Panc1 (cell line): ENCODE results near the gene RCL1. TPM values are rescaled to one million over a fixed set of nuclear protein-coding genes. Genes with fewer than 3 reads are reported as not detected.

Experiments used
- ATAC-seq: fragments of 200-7000 bp; cut with Tn5 transposase; 2 replicates; pipeline ENCODE4 v1.9.1; 2020; ENCODE audit warnings: mild to moderate bottlenecking, moderate library complexity
- BruUV-seq: library from RNA; stranded (reverse); fragments of 400-500 nt; replicated peaks from 2 replicates; lab custom pipeline; 2021; lab: Mats Ljungman, UMichigan
- CTCF ChIA-PET: fragments of 300-600 bp; sonication (Branson Sonifier 250); formaldehyde crosslinking; loops from one replicate; lab custom pipeline; 2022; ENCODE audit warnings: antibody characterized with exemption; lab: Charles Lee
- POLR2A ChIA-PET: fragments of 300-600 bp; sonication (Branson Sonifier 250); formaldehyde crosslinking; loops from one replicate; lab custom pipeline; 2022; ENCODE audit warnings: antibody characterized with exemption; lab: Charles Lee
- DNase-seq: peaks from one replicate; pipeline ENCODE4 v3.0.0-alpha.2; 2010; ENCODE audit warnings: low read depth, low spot score
- H3K27ac ChIP-seq: 2 replicates; pipeline ENCODE4 v1.5.1; 2011; ENCODE audit warnings: mild to moderate bottlenecking, low read length, inconsistent platforms
- H3K27me3 ChIP-seq: fragments of 200-500 bp; sonication (Bioruptor generic); 2 replicates; pipeline ENCODE4 v1.6.0; 2014; ENCODE audit warnings: low read length, inconsistent platforms; ENCODE audit not compliant: control insufficient read depth, insufficient read depth
- H3K36me3 ChIP-seq: fragments of 200-500 bp; sonication (Bioruptor generic); 2 replicates; pipeline ENCODE4 v1.5.1; 2014; ENCODE audit warnings: inconsistent platforms, mild to moderate bottlenecking, low read length, moderate library complexity; ENCODE audit not compliant: control insufficient read depth, insufficient read depth
- H3K4me1 ChIP-seq: 2 replicates; pipeline ENCODE4 v1.5.1; 2011; ENCODE audit warnings: inconsistent platforms, mild to moderate bottlenecking, low read length, moderate library complexity; ENCODE audit not compliant: control insufficient read depth, insufficient read depth
- H3K4me3 ChIP-seq, 2 experiments: 2 replicates each; pipeline ENCODE4 v1.5.1; 2011 to 2012; ENCODE audit warnings: low read depth in 2 of 2, low read length in 2 of 2, mild to moderate bottlenecking in 2 of 2, inconsistent platforms in 1 of 2, moderate library complexity in 1 of 2
- H3K9me3 ChIP-seq: fragments of 200-500 bp; sonication (Bioruptor generic); 2 replicates; pipeline ENCODE4 v1.5.1; 2014; ENCODE audit warnings: low read depth, mild to moderate bottlenecking, inconsistent platforms, low read length, moderate library complexity; ENCODE audit not compliant: control insufficient read depth, insufficient read depth
- CTCF ChIP-seq: fragments of 450-650 bp; IDR thresholded peaks from 2 replicates; pipeline ENCODE4 v1.5.1; 2017; ENCODE audit warnings: mild to moderate bottlenecking
- POLR2AphosphoS5 ChIP-seq: IDR thresholded peaks from 2 replicates; pipeline ENCODE4 v1.6.1; 2012; ENCODE audit warnings: mild to moderate bottlenecking, low read depth, low read length, moderate library complexity
- REST ChIP-seq, 2 experiments: IDR thresholded peaks; 2 replicates each; pipeline ENCODE4 v1.6.1; 2011 to 2012; ENCODE audit warnings: low read depth in 2 of 2, control low read depth in 1 of 2, low read length in 1 of 2, mild to moderate bottlenecking in 1 of 2, moderate library complexity in 1 of 2; ENCODE audit not compliant: insufficient read depth in 1 of 2
- SIN3A ChIP-seq: IDR thresholded peaks from 2 replicates; pipeline ENCODE4 v1.6.1; 2012; ENCODE audit warnings: low read depth, mild to moderate bottlenecking, low read length, moderate library complexity, borderline replicate concordance; ENCODE audit not compliant: insufficient read depth
- TCF7L2 ChIP-seq: IDR thresholded peaks from 2 replicates; pipeline ENCODE4 v1.6.1; 2011; ENCODE audit warnings: mild to moderate bottlenecking, low read depth, low read length, inconsistent platforms
- in situ Hi-C: cut with HindIII; loops from 2 replicates; pipeline ENCODE4 v1.10.0; 2016; ENCODE audit warnings: low sequenced_read_pairs, low pct_unique_long_range_greater_than_20kb
- intact Hi-C: fragments of 100-400 bp; cut with micrococcal nuclease; formaldehyde crosslinking; loops from one replicate; pipeline ENCODE4 v1.10.0; 2022; ENCODE audit not compliant: unreplicated experiment
- total RNA-seq: library from RNA; stranded (reverse); gene quantifications from one replicate; pipeline ENCODE4 v1.2.1, GENCODE V29; 2021; ENCODE audit not compliant: unreplicated experiment

The RCL1 gene
- total RNA-seq, 1 experiment from 2014 or later = 11.2 TPM

GRCh38 chr9:4864234-4864661 is 71.5 kb downstream of the RCL1 start:
- TF ChIP-seq SIN3A (no peak), REST (IDR thresholded peaks at IDR 0.05; ENCODE audit: insufficient read depth in 1 of 2, low read depth in 2 of 2, low read length in 1 of 2) (no peak), CTCF (no peak), TCF7L2 (no peak), POLR2AphosphoS5 (no peak)
- no peak for ATAC-seq

GRCh38 chr9:4864698-4865097 is 72.0 kb downstream of the RCL1 start:
- H3K9me3 ChIP-seq = no peaks in the 10 kb centered on the region
- ATAC-seq (no peak), DNase-seq (no peak)
- CTCF ChIA-PET = no interaction called here
- no peak overlapping the region for H3K4me3 ChIP-seq
- H3K4me1 ChIP-seq = no peaks in the 10 kb centered on the region
- intact Hi-C loops = no loop called here
- BruUV-seq = no TSS peak
- no peak overlapping the region for H3K27ac ChIP-seq
- no peaks in the 10 kb centered on the region for H3K27me3 ChIP-seq
- POLR2A ChIA-PET = no interaction called here
- H3K36me3 ChIP-seq = no peaks in the 10 kb centered on the region
- TF ChIP-seq TCF7L2 (no peak), SIN3A (no peak), CTCF (no peak)
- in situ Hi-C loops = no loop called here

More at GRCh38 chr9:4864234-4864661, 71.5 kb downstream of the RCL1 start:
- Histone ChIP-seq H3K36me3 (no peaks in the 10 kb centered on the region), H3K27me3 (no peaks in the 10 kb centered on the region), H3K9me3 (no peaks in the 10 kb centered on the region), H3K27ac (no peak overlapping the region), H3K4me1 (no peaks in the 10 kb centered on the region), H3K4me3 (no peak overlapping the region)
- ChIA-PET POLR2A (no interaction called here), CTCF (no interaction called here)
- DNase-seq = no peak
- BruUV-seq = no TSS peak
- in situ Hi-C loops (no loop called here), intact Hi-C loops (no loop called here)

GRCh38 chr9:4865681-4866080 is 72.9 kb downstream of the RCL1 start:
- CTCF ChIA-PET = no interaction called here
- in situ Hi-C loops (no loop called here), intact Hi-C loops (no loop called here)
- DNase-seq (no peak), ATAC-seq (no peak)
- no TSS peak for BruUV-seq
- Histone ChIP-seq H3K4me3 (no peak overlapping the region), H3K4me1 (no peaks in the 10 kb centered on the region), H3K36me3 (no peaks in the 10 kb centered on the region), H3K27ac (no peak overlapping the region), H3K9me3 (no peaks in the 10 kb centered on the region), H3K27me3 (no peaks in the 10 kb centered on the region)
- POLR2A ChIA-PET = no interaction called here
- TF ChIP-seq CTCF = no peak
